Liver (tissue), 9 donors: Measurements from ENCODE around the gene SLC12A8. TPM values are rescaled to one million over a fixed set of nuclear protein-coding genes. Genes with fewer than 3 reads are reported as not detected.

ENCODE experiments used
- DNase-seq: peaks from one replicate; pipeline ENCODE4 v3.0.0-alpha.2; 2017; ENCODE audit warnings: low spot score
- H3K27ac ChIP-seq, 2 donors: one replicate each; pipeline ENCODE4 v1.7.0; 2013; ENCODE audit warnings: inconsistent platforms in 2 of 2, low read length in 2 of 2, control low read depth in 1 of 2, low read depth in 1 of 2, mild to moderate bottlenecking in 1 of 2
- H3K27me3 ChIP-seq, 4 donors: one replicate each; pipeline versions ENCODE4 v1.6.1 to v1.7.0; 2013; ENCODE audit warnings: low read length in 3 of 4, inconsistent platforms in 1 of 4, mild to moderate bottlenecking in 1 of 4, moderate library complexity in 1 of 4; ENCODE audit not compliant: control insufficient read depth in 4 of 4, insufficient read depth in 4 of 4
- H3K36me3 ChIP-seq, 4 donors: one replicate each; pipeline versions ENCODE4 v1.6.1 to v1.7.0; 2013; ENCODE audit warnings: low read length in 3 of 4, mild to moderate bottlenecking in 3 of 4, low read depth in 1 of 4, moderate library complexity in 1 of 4; ENCODE audit not compliant: control insufficient read depth in 4 of 4, insufficient read depth in 3 of 4
- H3K4me1 ChIP-seq, 4 donors: one replicate each; pipeline versions ENCODE4 v1.6.1 to v1.7.0; 2013; ENCODE audit warnings: low read length in 3 of 4, mild to moderate bottlenecking in 3 of 4, moderate library complexity in 1 of 4; ENCODE audit not compliant: control insufficient read depth in 4 of 4, insufficient read depth in 4 of 4
- H3K4me3 ChIP-seq, 3 donors: one replicate each; pipeline versions ENCODE4 v1.6.1 to v1.7.0; 2013; ENCODE audit warnings: low read length in 3 of 3, control low read depth in 1 of 3, low read depth in 1 of 3, mild to moderate bottlenecking in 1 of 3
- H3K9ac ChIP-seq, 2 donors: one replicate each; pipeline ENCODE4 v1.7.0; 2013; ENCODE audit warnings: low read length in 2 of 2, mild to moderate bottlenecking in 2 of 2, moderate library complexity in 2 of 2, control low read depth in 1 of 2, low read depth in 1 of 2
- H3K9me3 ChIP-seq, 4 donors: one replicate each; pipeline versions ENCODE4 v1.6.1 to v1.7.0; 2013; ENCODE audit warnings: low read length in 3 of 4; ENCODE audit not compliant: control insufficient read depth in 4 of 4
- EGR1 ChIP-seq, 2 donors: IDR thresholded peaks; 2 replicates each; pipeline ENCODE4 v1.6.1; 2016 to 2018; ENCODE audit warnings: antibody characterized with exemption in 2 of 2, low read depth in 2 of 2
- FOXA1 ChIP-seq: IDR thresholded peaks from 2 replicates; pipeline ENCODE4 v1.6.1; 2016; ENCODE audit warnings: antibody characterized with exemption
- FOXA2 ChIP-seq: IDR thresholded peaks from 2 replicates; pipeline ENCODE4 v1.6.1; 2016; ENCODE audit warnings: antibody characterized with exemption
- GABPA ChIP-seq, 2 donors: IDR thresholded peaks in 1 of 2; conservative IDR thresholded peaks in 1 of 2; 2 replicates each; pipeline ENCODE4 v1.6.1; 2016; ENCODE audit warnings: antibody characterized with exemption in 2 of 2, mild to moderate bottlenecking in 1 of 2, moderate library complexity in 1 of 2
- HNF4A ChIP-seq, 2 donors: conservative IDR thresholded peaks; 2 replicates each; pipeline ENCODE4 v1.6.1; 2016; ENCODE audit warnings: antibody characterized with exemption in 2 of 2, mild to moderate bottlenecking in 2 of 2
- HNF4G ChIP-seq: IDR thresholded peaks from 2 replicates; pipeline ENCODE4 v1.6.1; 2016; ENCODE audit warnings: antibody characterized with exemption
- JUND ChIP-seq, 2 donors: IDR thresholded peaks; 2 replicates each; pipeline ENCODE4 v1.6.1; 2016; ENCODE audit warnings: antibody characterized with exemption in 2 of 2
- NR2F2 ChIP-seq: IDR thresholded peaks from 2 replicates; pipeline ENCODE4 v1.6.1; 2016; ENCODE audit warnings: antibody characterized with exemption
- RAD21 ChIP-seq, 2 donors: IDR thresholded peaks; 2 replicates each; pipeline ENCODE4 v1.6.1; 2016; ENCODE audit warnings: antibody characterized with exemption in 2 of 2, mild to moderate bottlenecking in 2 of 2
- RXRA ChIP-seq, 2 donors: IDR thresholded peaks; 2 replicates each; pipeline ENCODE4 v1.6.1; 2017 to 2018; ENCODE audit warnings: antibody characterized with exemption in 2 of 2, mild to moderate bottlenecking in 1 of 2
- SP1 ChIP-seq: IDR thresholded peaks from 2 replicates; pipeline ENCODE4 v1.6.1; 2018; ENCODE audit warnings: antibody characterized with exemption, mild to moderate bottlenecking
- TAF1 ChIP-seq: conservative IDR thresholded peaks from 2 replicates; pipeline ENCODE4 v1.6.1; 2016; ENCODE audit warnings: antibody characterized with exemption, mild to moderate bottlenecking
- YY1 ChIP-seq: IDR thresholded peaks from 2 replicates; pipeline ENCODE4 v1.6.1; 2016; ENCODE audit warnings: antibody characterized with exemption, mild to moderate bottlenecking
- WGBS: extraction: QIAGEN DNeasy Blood & Tissue Kit; methylation state at CpG from one replicate; pipeline ENCODE4 v1.1.7; 2013; 5-methylcytosine and 5-hydroxymethylcytosine counted together
- polyA plus RNA-seq, 2 donors: library from polyadenylated mRNA; stranded (reverse) in 1 of 2; unstranded in 1 of 2; fragments of 200-250 nt in 1 of 2; fragments of >200 nt in 1 of 2; fragmentation: Nextera tagmentation in 1 of 2; extraction: Ambion mirVana in 1 of 2; gene quantifications; one replicate each; pipeline versions ENCODE4 v1.2.1 to v1.2.3, GENCODE V29; 2013 to 2015
- total RNA-seq, 2 donors: library from RNA; depleted of rRNA; stranded (reverse); fragments of >200 nt; gene quantifications; one replicate each; pipeline ENCODE4 v1.2.3, GENCODE V29; 2014
- TF ChIP-seq, protein P1 (sequence below): IDR thresholded peaks from 2 replicates; pipeline ENCODE4 v1.6.1; 2016; ENCODE audit warnings: antibody characterized with exemption
- TF ChIP-seq, protein P2 (sequence below): IDR thresholded peaks from 2 replicates; pipeline ENCODE4 v1.6.1; 2016; ENCODE audit warnings: antibody characterized with exemption
- TF ChIP-seq, protein P3 (sequence below): IDR thresholded peaks from 2 replicates; pipeline ENCODE4 v1.6.1; 2016; ENCODE audit warnings: antibody characterized with exemption
- TF ChIP-seq, protein P4 (sequence below): fragments of 150-350 bp; IDR thresholded peaks from 2 replicates; pipeline ENCODE4 v1.5.1; 2017; ENCODE audit warnings: improper control_type of control experiment, low read depth, low read length; ENCODE audit not compliant: missing input control
- TF ChIP-seq, protein P5 (sequence below): IDR thresholded peaks from 2 replicates; pipeline ENCODE4 v1.6.1; 2016; ENCODE audit warnings: antibody characterized with exemption, mild to moderate bottlenecking
- donor health status: healthy.
- donor health status: healthy.
- donor health status: healthy.
- donor health status: healthy.
- donor health status: healthy.

The SLC12A8 gene
- total and polyA plus RNA-seq, 4 donors = 2.7 to 20.3 (median 5.5) TPM

GRCh38 chr3:125143538-125143937, 69.0 kb downstream of the SLC12A8 start:
- TF ChIP-seq, protein P1, sequence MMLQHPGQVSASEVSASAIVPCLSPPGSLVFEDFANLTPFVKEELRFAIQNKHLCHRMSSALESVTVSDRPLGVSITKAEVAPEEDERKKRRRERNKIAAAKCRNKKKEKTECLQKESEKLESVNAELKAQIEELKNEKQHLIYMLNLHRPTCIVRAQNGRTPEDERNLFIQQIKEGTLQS = no peak
- no peak for TF ChIP-seq FOXA1
- TF ChIP-seq, protein P2, sequence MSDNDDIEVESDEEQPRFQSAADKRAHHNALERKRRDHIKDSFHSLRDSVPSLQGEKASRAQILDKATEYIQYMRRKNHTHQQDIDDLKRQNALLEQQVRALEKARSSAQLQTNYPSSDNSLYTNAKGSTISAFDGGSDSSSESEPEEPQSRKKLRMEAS = no peak
- TF ChIP-seq SP1 = no peak
- TF ChIP-seq GABPA (IDR thresholded peaks at IDR 0.05 in 1 of 2, conservative IDR thresholded peaks at IDR 0.05 in 1 of 2) = no peak
- no peak for TF ChIP-seq NR2F2
- H3K36me3 ChIP-seq = no peaks in the 10 kb centered on the region
- H3K4me3 ChIP-seq = no peak overlapping the region
- WGBS = 97% methylated on average over 3 of the region's 3 CpGs
- no peak for DNase-seq
- H3K27ac ChIP-seq = no peak overlapping the region
- peaks cover 0 to 3% (median 0%) of the 10 kb centered on the region in 4 donors for H3K27me3 ChIP-seq
- peaks cover 0 to 18% (median 11%) of the 10 kb centered on the region in 4 donors for H3K4me1 ChIP-seq
- no peak overlapping the region for H3K9ac ChIP-seq
- H3K9me3 ChIP-seq = no peaks in the 10 kb centered on the region

- 89% methylated on average over 6 of the region's 6 CpGs for WGBS
- DNase-seq = no peak
- Histone ChIP-seq H3K27me3 (peaks cover 0 to 3% (median 0%) of the 10 kb centered on the region in 4 donors), H3K36me3 (no peaks in the 10 kb centered on the region), H3K4me3 (no peak overlapping the region), H3K4me1 (peaks cover 0 to 15% (median 10%) of the 10 kb centered on the region in 4 donors), H3K9me3 (no peaks in the 10 kb centered on the region), H3K27ac (no peak overlapping the region), H3K9ac (no peak overlapping the region)
- TF ChIP-seq HNF4A (conservative IDR thresholded peaks at IDR 0.05) = no peak
- TF ChIP-seq EGR1 (IDR thresholded peaks at IDR 0.05; ENCODE audit: low read depth in 2 of 2) = no peak
- TF ChIP-seq RAD21 (IDR thresholded peaks at IDR 0.05) = no peak
- no peak for TF ChIP-seq FOXA1
- TF ChIP-seq NR2F2 = no peak
- TF ChIP-seq, protein P3, sequence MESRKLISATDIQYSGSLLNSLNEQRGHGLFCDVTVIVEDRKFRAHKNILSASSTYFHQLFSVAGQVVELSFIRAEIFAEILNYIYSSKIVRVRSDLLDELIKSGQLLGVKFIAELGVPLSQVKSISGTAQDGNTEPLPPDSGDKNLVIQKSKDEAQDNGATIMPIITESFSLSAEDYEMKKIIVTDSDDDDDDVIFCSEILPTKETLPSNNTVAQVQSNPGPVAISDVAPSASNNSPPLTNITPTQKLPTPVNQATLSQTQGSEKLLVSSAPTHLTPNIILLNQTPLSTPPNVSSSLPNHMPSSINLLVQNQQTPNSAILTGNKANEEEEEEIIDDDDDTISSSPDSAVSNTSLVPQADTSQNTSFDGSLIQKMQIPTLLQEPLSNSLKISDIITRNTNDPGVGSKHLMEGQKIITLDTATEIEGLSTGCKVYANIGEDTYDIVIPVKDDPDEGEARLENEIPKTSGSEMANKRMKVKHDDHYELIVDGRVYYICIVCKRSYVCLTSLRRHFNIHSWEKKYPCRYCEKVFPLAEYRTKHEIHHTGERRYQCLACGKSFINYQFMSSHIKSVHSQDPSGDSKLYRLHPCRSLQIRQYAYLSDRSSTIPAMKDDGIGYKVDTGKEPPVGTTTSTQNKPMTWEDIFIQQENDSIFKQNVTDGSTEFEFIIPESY = no peak
- no peak for TF ChIP-seq RXRA (IDR thresholded peaks at IDR 0.05)
- no peak for TF ChIP-seq JUND (IDR thresholded peaks at IDR 0.05)
- TF ChIP-seq YY1 = no peak
Measured at GRCh38 chr3:125142940-125143339, 69.6 kb downstream of the SLC12A8 start.

DNA sequence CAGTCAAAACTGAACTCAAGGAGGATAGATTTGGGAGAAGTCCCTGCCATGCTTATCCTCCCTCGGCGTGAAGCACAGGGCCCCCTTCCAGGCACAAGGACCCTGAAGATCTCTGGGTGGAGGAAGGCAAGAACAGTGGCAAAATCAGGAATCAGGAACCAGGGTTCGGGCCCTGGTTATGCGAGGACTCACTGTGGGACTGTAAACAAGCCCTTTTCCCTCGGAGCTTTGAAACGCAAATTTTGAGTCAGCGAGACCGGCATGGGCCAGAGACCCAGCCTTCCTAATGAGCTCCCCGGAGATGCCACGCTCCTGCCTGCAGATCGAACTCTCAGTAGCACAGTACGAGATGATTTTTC, 70.1 kb downstream of the SLC12A8 start:
- Histone ChIP-seq H3K27ac (no peak overlapping the region), H3K9ac (no peak overlapping the region), H3K27me3 (peaks cover 0 to 3% (median 0%) of the 10 kb centered on the region in 4 donors), H3K4me3 (no peak overlapping the region), H3K4me1 (peaks cover 0 to 11% (median 5%) of the 10 kb centered on the region in 4 donors), H3K36me3 (no peaks in the 10 kb centered on the region), H3K9me3 (no peaks in the 10 kb centered on the region)
- no peak for DNase-seq
- TF ChIP-seq HNF4G = no peak
- no peak for TF ChIP-seq EGR1 (IDR thresholded peaks at IDR 0.05; ENCODE audit: low read depth in 2 of 2)
- TF ChIP-seq, protein P1 = no peak
- TF ChIP-seq, protein P2 = no peak
- no peak for TF ChIP-seq FOXA1
- no peak for TF ChIP-seq NR2F2
- no peak for TF ChIP-seq JUND (IDR thresholded peaks at IDR 0.05)
- TF ChIP-seq, protein P4, sequence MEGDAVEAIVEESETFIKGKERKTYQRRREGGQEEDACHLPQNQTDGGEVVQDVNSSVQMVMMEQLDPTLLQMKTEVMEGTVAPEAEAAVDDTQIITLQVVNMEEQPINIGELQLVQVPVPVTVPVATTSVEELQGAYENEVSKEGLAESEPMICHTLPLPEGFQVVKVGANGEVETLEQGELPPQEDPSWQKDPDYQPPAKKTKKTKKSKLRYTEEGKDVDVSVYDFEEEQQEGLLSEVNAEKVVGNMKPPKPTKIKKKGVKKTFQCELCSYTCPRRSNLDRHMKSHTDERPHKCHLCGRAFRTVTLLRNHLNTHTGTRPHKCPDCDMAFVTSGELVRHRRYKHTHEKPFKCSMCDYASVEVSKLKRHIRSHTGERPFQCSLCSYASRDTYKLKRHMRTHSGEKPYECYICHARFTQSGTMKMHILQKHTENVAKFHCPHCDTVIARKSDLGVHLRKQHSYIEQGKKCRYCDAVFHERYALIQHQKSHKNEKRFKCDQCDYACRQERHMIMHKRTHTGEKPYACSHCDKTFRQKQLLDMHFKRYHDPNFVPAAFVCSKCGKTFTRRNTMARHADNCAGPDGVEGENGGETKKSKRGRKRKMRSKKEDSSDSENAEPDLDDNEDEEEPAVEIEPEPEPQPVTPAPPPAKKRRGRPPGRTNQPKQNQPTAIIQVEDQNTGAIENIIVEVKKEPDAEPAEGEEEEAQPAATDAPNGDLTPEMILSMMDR = no peak
- TF ChIP-seq, protein P5, sequence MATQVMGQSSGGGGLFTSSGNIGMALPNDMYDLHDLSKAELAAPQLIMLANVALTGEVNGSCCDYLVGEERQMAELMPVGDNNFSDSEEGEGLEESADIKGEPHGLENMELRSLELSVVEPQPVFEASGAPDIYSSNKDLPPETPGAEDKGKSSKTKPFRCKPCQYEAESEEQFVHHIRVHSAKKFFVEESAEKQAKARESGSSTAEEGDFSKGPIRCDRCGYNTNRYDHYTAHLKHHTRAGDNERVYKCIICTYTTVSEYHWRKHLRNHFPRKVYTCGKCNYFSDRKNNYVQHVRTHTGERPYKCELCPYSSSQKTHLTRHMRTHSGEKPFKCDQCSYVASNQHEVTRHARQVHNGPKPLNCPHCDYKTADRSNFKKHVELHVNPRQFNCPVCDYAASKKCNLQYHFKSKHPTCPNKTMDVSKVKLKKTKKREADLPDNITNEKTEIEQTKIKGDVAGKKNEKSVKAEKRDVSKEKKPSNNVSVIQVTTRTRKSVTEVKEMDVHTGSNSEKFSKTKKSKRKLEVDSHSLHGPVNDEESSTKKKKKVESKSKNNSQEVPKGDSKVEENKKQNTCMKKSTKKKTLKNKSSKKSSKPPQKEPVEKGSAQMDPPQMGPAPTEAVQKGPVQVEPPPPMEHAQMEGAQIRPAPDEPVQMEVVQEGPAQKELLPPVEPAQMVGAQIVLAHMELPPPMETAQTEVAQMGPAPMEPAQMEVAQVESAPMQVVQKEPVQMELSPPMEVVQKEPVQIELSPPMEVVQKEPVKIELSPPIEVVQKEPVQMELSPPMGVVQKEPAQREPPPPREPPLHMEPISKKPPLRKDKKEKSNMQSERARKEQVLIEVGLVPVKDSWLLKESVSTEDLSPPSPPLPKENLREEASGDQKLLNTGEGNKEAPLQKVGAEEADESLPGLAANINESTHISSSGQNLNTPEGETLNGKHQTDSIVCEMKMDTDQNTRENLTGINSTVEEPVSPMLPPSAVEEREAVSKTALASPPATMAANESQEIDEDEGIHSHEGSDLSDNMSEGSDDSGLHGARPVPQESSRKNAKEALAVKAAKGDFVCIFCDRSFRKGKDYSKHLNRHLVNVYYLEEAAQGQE = no peak
- no peak for TF ChIP-seq YY1
- no peak for TF ChIP-seq FOXA2
- TF ChIP-seq RAD21 (IDR thresholded peaks at IDR 0.05) = no peak
- TF ChIP-seq SP1 = no peak
- no peak for TF ChIP-seq TAF1
- no peak for TF ChIP-seq HNF4A (conservative IDR thresholded peaks at IDR 0.05)
- no peak for TF ChIP-seq RXRA (IDR thresholded peaks at IDR 0.05)
- no peak for TF ChIP-seq GABPA (IDR thresholded peaks at IDR 0.05 in 1 of 2, conservative IDR thresholded peaks at IDR 0.05 in 1 of 2)
- 94% methylated on average over 12 of the region's 12 CpGs for WGBS
